ENCODE results near the gene NFATC2.

The NFATC2 gene

DNA sequence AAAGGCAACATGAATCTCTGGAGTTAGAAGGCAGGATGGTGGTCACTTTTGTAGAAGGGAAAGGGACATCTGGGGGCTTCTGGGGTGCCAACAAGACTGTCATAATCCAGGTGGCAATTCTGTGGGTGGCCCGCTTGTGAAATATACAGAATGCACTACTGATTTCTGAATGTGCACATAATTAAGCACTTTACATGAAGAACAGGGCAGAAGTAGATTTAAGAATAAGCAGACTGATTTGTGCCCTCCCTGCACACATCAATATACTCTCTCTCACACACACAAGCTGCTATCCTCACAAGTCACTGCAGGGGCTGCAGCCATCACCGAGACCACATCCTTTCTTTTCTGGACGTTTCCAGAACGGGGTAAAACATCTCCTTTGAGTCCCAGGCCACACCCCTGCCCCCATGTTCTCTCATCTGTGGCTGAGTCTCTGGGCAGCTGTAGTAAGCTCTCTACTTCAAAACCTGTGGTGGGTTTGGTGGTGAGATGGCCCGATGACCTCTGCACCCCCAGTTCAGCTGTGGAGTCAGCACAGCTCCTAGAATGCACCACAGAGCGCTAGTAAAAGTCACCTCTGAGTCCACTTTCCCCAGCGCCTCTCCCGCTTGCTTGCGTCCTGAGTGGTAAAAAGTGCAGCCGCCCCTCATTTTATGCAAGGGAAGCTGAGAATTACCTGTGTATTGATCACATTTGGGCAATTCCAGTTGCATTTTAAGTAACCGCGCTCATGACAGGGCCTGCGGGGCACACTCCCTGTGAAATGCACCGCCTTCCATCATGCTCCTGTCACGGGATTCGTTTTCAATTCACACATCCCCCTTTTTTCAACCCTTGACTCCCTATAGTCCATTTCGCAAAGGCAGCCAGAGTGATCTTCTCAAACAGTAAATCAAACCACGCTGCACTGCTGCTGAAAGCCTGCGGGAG lies 115.5 kb downstream of the NFATC2 start:
- DNase-seq, result no peak

DNA sequence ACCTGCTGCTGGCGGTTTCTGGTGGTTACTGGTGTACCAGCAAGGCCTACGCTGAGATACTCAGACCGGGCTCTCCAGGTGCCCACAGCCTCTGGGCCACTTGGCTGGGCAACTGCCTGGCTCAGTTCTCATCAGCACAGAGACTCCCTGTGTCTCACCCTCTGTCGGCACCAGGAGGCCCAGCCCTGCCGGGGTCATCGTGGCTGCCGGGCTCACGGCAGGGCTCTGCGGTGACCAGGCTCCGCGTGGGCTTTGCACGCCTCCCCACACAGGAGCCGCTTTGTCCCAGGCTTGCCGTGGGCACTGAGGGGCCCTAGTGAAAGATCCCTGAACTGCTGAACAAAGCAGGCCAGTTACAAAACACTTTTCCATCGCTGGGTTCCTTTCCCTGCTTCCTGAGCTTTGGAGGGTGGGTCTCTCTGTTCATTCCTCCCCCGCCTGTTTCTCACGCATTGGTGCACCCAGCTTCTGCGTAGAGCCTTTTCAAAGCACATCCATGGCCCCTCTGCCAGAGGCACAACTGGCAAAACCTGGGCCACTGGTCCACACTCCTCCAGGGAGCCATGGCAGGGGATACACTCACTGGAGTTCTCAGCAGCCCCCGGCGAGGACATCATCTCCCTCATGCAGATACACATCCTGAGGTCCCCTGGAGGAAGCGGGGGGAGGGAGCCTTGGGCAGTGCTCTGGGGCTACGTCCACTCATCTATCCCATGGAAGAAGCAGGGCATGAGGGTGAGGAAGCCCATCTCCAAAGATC lies 117.0 kb downstream of the NFATC2 start:
- no peak for DNase-seq

DNA sequence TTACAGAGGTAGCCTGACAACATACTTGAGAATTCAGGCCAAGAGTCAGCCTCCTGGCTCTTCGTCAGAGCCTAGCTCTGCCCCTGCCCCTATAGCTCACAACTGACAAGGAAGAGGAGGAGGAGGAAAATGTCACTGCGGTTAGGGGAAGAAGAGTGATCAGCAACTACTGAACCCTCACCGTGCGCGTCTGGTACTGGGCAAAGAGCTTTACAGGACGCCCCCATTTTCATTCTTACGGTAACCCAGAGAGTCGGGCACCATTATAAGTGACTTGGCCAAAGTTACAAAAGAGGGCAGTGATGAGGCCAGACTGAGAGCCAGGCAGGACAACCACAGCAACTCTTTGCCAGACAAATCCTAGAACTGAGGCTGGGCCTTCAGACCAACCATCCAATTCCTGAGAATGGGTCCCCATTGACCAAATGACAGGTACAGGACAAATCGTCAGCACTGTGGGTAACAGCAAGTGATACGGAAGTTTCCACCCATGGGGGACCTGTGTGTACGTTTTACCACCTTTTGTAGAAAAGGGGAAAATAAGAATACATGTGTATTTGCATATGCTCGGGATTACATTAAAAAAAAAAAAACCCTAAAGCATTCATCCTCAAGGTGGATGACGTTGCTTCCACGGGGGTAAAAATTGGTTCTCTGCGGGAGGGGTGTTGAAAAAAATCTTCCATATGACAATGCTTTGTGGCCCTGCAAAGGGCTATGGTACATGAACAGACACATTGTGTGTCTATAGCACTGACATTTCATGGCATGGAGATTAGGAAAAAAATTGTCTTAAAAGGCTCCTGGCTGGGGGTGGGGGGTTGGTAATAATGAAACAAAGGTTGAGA lies 118.0 kb downstream of the NFATC2 start:
- no peak for DNase-seq

DNA sequence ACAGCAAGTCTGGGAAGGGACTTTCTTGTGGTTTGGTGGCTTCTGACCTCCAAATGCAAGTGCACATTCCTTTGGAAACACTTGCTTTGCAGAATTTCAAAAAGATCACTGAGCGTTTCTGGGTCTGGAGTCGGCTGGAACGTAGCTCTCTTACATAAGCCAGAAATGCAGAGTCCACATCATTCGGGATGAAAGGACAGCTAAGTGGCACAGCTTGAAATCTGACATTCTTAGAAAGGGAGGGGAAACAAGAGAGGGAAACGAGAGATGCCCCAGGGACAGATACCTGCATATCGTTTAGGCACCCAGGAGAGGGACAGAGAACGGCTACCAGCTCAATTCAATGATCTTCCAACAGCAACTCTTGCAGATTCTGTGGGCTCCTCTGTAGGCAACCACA lies 118.7 kb downstream of the NFATC2 start:
- no peak for DNase-seq

DNA sequence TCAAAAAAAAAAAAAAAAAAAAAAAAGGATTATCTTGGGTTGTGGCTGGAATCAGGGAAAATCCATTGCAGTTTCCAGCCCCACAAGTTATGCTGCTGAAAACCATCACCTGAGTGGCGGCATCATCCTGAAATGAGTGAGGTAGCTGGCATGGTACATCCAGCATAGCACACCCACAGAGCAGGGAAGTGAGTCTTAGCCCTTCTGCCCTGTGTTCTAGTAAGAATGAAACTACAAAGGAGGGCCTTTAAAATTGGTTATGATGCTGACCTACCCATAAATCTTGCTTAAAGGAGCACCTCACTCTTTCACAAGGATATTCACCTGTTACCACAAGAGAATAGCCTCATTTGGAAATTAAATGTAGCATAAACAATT lies 119.2 kb downstream of the NFATC2 start:
- DNase-seq, result no peak

DNA sequence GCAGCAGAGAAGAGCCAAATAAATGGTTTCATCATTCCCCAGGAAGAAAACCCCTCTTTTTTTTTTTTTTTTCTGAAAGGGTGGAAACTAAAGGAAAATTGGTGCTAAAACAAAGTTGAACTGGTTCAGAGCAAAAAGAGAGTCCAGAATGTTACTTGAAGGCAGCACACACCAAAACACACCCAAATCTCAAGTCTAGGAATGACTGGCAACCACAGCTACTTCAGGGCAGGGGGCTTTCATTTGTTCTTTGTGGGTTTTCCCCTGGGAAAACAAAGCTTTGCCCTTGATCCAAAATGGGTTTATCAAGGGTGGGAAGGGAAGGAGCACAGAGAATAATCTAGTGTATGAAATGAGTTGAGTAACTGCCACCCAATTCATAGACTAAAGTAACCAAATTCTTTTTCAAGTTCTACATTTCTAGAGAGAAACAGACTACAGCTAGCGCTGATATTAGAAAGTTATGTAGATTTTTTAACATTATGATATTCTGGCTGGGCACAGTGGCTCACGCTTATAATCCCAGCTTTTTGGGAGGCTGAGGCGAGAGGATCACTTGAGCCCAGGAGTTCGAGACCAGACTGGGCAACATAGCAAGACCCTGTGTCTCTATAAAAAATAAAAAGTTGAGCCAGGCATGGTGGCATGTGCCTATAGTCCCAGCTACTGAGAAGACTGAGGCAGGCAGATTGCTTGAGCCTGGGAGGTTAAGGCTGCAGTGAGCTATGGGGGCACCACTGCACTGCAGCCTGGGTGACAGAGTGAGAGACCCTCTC lies 119.8 kb downstream of the NFATC2 start:
- DNase-seq, result no peak

DNA sequence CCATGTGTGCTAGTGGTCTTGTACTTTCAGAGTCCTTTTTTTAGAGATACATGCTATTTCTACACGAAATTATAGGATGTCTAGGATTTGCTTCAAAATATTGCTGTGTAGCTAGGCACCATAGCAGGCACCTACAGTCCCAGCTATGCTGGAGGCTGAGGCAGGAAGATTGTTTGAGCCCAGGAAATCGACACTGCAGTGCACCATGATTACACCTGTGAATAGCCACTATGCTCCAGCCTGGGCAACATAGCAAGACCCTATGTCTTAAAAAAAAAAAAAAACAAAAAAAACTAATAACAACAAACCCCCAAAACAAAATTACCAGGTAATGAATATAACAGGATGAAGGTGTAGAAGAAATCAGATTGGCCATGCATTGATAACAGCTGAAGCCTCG lies 121.7 kb downstream of the NFATC2 start:
- no peak for DNase-seq

DNA sequence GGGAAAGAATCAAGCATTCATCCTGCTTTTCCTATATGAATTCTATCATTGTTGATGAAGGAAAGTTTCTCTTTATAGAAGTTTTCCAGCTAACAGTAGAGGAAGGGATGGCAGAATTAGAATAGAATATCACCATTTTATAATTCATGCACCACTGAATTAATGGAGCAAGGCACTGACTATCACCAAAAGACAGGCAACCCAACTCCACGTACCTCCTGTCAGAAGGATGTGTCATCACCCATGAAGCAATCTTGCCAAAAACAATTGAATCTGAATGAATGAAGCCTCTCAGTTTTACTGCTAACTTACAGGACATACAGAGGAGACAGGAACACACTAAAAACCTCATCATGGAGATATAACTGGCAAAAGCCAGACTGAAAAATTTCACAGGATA lies 122.4 kb downstream of the NFATC2 start:
- no peak for DNase-seq

DNA sequence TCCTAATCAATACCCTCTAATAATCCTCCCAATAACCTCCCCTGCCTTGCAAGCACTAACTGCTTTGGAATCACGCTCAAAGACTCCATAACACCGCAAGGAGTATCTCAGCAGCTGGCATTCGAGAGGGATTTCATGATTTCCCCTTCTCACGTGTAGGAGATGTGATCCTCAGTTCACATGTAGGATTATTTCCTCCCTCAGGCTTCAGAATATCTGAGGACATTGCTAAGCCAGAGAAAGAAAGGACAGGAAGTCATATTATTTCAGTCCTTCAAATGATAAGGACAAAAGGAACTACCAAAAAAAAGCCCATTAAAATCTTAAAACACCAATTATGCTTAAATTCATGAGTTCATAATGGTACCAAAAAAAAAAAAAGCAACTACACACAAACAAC lies 122.9 kb downstream of the NFATC2 start:
- DNase-seq, result no peak

DNA sequence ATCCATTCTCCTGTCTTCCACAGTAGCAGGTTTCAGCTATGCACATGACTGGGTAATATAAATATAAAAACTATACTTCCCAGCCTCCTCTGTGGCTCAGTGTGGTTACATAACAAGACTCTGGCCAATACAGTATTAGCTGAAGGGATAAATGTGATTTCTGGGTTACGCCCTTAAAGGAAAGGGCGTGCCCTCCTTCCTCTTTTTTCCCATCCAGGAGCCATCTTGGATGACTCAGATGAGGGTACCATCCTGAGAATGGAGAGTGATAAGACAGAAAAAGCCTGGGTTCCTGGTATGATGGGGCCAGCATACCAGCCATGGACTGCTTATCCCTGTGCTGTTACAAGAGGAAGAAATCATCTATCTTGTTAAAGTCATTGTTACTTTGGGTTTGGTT lies 123.3 kb downstream of the NFATC2 start:
- DNase-seq, result no peak

DNA sequence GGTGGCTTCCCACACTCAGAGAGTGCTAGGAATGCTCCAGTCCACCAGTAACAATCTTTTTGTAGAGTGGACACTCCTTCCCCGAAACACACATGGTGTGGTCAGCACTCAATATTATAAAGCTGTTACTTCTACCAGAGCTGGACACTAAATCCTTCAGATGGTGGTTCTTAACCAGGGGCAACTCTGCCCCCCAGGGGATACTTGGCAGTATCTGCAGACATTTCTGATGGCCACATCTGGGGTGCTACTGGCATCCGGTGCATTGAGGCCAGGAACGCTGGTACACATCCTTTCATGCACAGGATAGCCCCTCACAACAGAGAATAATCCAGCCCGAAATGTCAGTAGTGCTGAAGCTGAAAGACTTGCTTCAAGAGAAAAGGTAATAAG lies 124.4 kb downstream of the NFATC2 start:
- no peak for DNase-seq

DNA sequence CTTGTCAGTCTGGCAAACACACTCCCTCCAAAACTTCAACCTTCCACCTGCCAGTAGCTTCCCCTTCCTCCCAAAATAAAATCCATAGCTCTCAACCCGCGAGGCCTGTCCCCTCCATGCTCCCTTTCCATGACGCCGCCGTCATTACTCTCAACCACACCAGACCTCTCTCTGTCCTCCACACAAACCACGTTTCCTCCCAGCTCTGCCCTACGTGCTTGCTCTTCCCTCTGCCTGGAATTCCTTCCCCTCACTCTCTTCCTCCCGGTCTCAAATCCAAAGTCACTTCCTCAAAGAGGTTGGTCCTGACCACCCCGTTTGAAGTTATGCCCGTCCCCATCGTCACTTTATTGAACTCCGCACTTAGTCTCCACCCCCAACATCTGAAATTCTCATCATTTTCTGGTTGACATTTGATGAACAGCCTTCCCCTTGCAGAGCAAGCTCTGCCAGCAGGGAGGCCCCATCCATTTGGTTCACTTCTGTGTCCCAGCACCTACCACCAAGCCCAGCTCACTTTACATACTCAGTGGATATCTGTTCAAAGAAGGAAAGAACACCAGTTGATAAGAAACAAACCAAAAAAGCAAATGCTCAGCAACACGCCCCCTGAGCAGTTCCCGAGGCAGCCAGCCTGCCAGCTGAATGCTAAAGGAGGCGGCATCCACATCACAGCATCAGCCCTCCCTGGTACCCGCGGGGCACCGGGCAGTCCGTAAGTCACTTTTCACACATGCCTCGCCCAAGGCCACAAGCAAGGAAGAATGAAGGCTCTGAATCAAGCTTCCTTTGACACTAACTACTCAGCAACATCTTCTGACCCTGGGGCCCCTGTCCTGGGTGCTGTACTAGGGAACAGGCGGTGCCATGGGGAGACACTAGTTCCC lies 125.0 kb downstream of the NFATC2 start:
- peak; percentile 56 for DNase-seq

DNA sequence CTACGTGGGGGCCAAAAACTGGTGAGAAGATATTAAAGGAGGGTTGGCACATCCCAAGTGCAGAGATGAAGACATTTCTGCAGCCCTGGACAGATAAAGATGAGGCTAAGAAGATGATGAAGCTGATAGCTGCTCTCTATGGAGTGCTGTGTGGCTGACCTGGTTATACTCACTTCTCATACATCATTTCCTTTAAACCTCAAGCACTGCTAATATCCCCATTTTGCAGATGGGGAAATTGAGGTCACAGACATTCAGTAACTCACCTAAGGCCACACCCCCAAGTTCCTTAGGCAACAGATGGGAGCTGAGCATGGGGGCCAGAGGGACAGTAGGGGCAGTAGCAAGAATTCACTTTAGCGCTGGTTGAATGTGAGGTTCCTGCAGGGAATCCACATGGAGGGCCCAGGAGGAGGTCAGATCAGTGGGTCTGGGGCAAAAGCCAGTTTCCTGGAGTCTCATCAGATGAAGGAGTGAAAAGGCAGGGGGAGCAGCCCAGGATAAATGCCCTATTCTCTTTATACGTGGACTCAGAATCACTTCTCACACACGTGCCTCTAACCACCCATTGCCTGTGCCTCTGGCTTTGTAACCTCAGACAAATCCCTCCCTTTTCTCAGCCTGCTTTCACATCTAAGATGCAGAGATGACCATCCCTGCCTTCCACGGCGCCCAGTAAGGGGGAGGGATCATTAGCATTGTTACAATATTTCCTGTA lies 125.8 kb downstream of the NFATC2 start:
- peak; percentile 55 for DNase-seq

DNA sequence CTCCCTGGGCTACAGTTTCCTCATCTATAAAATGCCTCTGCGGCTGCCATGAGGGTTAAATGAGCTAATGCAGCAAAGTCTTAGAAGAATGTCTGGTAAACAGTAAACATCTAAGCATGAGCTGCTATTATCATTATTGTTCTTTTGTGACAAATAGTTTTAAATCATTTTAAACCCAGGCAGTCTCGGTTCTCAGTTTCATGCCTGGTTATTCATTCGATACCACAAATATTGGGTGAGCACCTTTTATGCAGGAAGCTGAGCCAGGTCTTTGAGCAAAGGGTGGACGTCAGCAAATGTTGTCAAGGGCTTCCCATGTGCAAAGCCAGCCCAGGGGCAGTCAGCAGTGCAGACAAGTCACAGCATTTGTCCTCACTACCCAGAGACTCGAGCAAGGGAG lies 128.7 kb downstream of the NFATC2 start:
- no peak for DNase-seq

DNA sequence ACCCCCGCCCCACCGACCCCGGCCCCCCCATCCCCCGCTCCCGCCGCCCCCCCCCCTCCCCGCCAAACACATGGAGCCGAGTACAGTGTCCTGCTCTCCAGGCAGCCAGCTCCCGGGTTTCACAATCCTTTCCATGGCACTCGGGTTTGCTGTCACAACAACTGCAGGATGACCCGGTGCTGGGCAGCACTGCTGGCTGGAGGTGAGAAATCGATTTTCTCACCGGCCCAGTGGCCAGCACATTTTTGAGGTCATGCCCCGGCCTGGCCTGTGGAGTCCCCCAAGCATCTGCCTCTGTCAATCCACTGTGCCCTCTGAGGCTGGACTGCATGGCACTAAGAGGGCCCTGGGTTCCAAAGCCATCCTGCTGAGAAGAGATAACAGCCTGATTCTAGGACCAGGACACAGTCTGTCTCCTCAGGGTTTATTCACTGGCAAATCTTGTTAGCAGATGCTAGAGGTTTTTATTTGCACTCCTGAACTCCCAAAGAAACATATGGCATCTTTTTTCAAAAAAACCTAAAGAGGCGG lies 129.5 kb downstream of the NFATC2 start:
- DNase-seq, result no peak

DNA sequence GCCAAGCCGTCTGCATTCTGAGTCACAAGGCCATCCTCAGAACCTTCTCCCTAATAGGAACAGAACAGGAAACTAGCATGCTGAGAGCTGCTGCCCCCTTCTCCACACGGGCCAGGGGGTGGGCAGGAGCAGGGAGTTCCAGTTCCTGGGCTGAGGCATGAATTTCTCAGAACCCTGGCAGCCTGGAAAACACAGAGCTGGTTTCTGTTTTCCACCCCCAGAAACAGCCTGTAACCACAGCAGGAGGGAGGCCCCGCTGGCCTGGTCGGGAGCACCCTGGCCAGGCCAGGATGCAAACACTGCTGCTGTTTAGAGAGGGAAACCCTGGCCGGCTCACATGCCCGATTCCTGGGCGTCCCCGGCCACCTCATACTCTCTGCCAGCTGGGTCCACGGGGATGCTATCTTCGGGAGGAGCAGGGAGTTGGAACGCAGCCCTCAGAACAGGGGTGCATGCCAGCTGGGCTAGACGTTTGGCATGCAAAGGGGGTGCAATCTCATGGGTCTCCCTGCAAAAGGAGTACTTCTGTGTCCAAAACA lies 130.1 kb downstream of the NFATC2 start:
- no peak for DNase-seq

DNA sequence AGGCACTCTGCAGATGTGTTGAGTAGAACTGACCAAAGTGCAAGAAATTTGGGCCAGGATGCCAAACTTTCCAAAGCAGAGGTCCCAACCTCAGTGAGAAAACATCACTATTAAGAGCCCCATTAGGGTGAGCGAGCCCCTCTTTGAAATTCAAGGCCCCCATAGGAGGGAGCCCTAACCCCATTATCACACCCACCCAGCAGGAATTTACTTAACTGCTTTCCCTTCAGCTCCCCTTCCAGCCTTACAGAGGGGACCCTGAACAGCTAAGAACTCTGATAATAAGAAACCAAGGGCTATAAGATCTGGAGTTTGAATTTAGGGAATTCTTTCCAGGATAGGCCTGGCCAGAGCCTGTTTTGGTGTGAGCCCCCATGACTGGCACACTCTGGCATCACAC lies 130.6 kb downstream of the NFATC2 start:
- no peak for DNase-seq

DNA sequence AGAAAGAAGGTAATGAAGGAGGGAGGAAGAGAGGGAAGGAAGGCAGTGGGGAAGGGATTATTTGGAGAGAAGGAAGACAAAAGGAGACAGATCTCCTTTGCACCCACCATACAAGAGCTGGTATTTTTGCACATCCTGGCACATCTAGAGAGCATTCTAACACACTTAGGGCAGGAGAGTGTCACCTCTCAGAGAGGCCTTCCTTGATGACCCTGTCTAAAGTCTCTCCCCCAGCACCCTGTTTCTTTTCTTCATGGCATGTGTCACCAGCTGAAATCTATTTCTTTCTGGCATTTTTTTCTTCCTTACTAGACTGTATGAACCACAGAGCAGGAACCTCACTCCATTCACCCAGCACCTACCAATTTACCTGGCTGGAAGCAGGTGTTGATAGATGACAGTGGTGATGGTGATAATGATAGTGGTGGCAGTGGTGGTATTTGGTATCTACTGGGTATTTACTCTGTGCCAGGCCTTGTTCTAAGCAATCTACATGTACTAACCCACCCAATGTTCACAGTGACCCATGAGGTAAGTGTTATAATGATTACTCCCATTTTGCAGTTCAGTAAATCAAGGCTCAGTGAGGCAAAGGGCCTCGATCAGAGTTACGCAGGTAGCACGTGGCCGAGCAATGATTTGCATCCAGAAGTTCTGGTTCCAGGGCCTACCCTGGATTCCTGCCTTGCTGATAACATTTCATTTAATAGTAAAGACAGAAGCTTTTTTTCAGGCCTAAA lies 131.8 kb downstream of the NFATC2 start:
- DNase-seq, result no peak

DNA sequence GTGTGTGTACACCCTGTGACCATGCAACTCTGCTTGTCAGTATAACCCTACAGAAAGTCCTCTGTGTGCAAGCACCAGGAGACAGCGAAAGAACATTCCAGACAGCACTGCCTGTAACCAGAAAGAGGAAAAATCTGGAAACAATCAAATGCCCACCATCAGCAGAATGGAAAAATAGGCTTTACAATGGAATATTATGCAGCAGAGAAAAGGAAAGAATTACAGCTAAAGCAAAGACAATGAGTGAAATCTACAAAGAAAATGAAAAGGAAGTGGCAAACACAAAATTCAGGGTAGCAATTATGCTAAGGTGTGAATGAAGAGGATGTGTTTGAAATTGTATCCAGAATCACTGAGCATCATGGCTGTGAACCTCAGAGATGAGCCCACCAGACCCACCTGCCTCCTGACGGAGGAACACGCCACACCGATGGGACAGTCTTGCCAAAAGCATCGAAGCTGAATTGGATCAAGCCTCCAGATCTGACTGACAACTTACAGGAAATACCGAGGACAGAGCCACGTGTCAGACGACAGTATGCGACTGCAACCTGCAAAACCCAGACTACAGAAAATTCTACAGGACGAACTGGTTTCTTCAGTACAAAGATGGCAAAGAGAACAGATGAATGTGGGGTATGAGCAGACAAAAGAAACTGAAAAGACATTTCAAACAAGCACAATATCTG lies 133.2 kb downstream of the NFATC2 start:
- peak; percentile 53 for DNase-seq
